NCI-H146 treated with DMSO at 0.1 percent for 48 hours (cell line): ENCODE data around the gene DNAJC18.
A peak's percentile ranks its signal among the peaks of the same experiment; 100 is the strongest.
"Not testable (repeated sequence)": the region's sequence is repeated elsewhere in the genome, so short reads cannot be mapped to it uniquely, and the experiment has no call there.

Experiments
- DNase-seq: peaks from one replicate; lab custom pipeline; 2025; ENCODE audit not compliant: unreplicated experiment; lab: John Stamatoyannopoulos, UW

DNAJC18 gene

DNA sequence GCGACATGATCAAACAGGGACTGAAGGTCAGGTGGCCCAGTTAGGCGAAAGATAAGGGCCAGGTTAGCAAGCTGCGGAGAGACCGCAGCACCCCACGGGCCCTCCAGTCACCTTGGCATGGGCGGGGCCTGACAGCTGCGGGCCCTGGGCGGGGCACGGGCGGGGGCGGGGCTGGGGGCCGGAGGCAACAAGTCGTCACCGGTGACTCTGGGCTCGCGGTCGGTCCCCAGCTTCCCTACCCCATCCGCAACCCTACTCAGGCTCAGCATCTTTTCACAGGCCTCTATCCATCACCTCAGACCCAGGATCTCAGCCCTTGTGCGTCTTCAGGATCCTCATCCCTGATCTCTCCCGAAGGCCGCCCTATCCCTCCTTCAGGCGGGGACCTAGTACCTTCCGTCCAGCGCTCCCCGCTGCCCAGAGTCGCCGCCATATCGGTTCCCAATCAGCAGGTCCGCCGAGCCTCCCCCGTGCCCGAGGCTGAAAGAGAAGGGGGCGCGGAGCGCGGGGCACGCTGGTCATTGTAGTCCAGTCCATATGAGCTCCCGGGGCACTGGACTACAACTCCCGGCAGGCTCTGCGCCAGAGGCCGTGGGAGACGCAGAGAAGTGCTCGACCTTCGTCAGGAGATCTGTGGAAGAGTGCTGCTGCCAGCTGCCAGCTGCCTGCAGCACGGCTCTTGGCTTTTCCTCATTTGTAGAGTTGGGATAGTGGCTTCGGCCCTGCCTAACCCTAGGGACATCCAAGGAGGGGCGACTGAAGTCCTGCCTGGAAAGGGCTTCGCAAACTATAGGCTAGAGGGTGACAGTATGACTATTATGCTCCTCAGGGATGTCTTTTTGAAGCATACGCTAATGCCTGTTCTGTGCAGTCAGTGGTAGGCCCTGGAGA, at the start of gene DNAJC18:
TSS of gene DNAJC18 (minus strand) at position 513 of the 891 bp plus-strand sequence. CDS start at position 433, 80 bp downstream.
- DNase-seq = peak; percentile 78

DNA sequence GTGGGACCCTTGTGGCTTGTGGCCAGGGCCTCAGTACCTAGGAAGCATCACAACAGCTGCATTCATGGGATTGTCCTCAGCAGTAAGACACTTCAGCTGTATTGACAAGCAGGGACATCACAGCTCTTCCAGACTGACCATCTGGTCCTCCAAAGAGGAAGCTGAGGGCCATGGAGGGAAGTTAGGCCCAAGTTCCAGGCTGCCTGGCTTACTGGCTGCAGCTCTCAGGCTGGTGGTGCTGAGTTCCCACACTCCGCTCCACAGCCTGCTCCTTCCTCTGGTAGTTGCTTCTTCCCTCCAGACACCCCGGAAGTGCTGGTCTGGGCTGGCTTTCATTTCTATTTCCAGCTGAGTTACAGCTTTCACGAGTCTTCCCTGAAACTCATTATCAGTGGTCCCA, 48.9 kb upstream of the DNAJC18 start:
- no peak for DNase-seq

DNA sequence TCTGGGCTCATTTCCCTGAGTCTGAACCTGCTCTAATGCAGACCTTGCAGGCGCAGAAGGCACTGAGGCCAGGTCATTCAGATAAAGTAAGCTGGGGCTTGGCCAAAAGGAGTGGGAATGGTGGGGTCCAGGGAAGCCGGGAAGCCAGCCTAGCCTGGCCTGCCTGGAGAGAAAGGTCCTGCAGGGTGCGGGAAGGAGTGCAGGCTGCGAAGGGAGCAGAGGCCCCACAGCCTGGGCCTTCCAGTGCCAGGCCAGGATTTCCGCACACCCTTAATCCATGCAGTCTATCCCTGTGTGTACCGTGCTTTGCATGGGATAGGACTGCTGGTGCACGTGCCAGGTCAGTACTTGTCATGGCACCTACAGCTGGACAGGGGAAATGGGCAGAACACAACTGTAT, 46.9 kb upstream of the DNAJC18 start:
- DNase-seq = no peak

DNA sequence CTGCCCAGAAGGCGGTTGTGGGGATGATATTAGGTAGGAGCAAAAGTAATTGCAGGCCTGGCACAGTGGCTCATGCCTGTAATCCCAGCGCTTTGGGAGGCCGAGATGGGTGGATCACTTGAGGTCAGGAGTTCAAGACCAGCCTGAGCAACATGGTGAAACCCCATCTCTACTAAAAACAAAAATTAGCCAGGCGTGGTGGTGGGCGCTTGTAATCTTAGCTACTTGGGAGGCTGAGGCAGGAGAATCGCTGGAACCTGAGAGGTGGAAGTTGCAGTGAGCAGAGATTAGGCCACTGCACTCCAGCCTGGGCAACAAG, 43.5 kb upstream of the DNAJC18 start:
- not testable (repeated sequence) for DNase-seq

DNA sequence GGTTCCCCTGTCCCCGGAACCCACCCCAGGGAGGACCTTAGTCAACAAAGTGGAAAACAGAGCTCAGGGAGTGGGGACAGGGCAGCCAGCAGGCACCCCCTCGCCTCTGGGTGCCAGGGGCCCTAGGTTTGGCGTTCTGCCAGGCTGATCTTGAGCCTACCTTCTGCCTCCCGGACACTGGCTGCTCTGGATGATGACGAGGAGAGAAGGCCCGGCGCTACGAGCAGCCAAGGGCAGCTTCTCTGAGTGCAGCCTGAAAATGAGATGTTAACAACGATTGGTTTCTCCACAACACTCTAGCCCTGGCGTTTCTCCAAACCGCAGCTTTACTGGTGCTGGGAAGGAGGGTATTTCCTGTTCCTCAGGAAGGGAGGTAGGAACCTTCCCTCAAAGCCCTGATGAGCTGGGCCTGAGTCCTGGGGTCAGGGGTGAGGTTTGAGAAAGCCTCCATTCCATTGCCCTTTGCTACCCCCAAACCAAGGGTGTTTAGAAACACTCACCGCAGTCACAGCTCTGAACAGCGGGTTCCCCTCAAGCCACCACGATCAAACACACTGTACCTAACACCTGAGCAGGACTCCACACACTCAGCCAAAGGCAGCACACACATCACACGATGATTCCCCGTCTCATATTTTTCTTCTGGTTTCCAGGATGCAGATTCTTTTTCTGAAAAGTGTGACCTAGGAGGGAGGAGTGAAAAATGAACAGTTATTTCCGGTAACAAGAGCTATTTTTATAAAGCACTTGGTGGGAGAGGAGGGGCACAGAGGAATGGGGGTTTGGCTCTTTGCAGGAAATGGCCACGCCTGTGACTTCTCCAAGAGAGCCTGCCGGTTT, 42.9 kb upstream of the DNAJC18 start, which contains the start of gene STING1:
TSS of gene STING1 (minus strand) at position 709 of the 840 bp plus-strand sequence. CDS start 1,054 bp downstream, outside the sequence.
- DNase-seq = no peak

DNA sequence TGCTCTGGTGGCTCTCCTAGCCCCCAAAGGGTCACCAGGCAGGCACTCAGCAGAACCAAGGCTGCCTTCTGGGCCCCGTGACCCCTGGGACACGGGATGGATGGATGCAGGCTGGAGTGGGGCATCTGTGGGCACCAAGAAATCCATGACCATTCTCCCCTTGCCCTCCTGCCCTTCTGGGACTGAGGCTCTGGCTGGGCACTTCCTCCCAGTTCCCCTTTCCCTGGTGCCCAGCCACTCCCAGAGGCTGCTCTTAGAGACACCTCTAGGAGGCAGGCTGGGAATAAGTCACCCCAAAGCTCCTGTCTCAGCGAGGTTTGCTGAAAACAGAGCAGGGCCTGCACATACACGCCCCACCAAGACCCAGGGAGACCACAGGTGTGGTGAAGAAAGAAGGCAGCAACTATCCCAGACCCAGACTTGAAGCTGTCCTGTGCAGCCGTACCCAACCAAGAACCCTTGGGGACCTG, 42.3 kb upstream of the DNAJC18 start:
- DNase-seq = no peak

DNA sequence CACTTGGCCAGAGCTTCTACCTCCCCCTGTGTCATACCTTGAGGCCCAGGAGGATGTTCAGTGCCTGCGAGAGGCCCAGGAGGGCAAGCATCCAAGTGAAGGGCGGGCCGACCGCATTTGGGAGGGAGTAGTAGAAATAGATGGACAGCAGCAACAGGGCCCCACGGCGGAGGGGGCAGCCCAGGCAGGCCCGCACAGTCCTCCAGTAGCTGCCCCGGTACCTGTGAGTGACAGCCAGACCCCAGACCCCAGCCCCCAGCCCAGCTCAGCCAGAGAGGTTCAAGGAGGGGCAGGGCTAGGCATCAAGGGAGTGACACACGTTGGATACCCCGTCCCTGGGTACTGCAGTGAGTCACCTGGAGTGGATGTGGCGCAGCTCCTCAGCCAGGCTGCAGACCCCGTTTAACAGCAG, 41.8 kb upstream of the DNAJC18 start:
- no peak for DNase-seq

DNA sequence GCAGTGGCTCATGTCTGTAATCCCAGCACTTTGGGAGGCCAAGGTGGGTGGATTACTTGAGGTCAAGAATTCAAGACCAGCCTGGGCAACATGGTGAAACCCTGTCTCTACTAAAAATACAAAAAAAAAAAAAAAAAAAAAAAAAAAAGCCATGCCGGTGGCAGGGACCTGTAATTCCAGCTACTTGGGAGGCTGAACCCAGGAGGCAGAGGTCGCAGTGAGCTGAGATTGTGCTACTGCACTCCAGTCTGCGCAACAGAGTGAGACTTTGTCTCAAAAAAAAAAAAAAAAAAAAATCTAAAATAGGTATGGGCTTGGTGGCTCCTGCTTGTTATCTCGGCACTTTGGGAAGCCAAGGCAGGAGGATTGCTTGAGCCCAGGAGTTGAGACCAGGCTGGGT, 40.4 kb upstream of the DNAJC18 start:
- DNase-seq = not testable (repeated sequence)

DNA sequence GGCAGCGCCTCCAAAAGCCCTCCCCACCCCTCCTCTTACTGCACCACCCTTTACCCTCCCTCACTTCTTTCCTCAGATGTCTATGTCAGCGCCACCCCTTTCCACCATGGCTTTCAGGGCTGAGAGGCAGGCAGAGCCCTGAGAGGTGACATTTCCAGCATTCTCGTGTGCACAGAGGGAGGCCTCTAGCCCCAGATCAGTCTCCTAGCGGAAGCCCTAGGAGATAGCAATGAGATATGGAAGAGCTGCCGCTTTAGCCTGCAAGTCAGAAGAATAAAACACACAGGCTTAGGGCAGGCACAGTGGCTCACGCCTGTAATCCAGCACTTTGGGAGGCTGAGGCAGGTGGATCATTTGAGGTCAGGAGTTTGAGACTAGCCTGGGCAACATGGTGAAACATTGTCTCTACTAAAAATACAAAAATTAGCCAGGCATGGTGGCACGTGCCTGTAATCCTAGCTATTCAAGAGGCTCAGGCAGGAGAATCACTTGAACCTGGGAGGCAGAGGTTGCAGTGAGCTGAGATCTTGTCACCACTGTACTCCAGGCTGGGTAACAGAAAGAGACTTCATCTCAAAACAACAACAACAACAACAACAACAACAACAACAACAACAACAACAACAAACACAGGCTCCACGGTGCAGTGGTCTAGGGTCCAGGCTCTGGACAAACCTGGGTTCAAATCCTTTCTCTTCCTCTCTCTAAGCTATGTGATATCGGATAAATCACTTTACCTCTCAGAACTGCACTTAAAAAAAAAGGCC, 39.5 kb upstream of the DNAJC18 start:
- DNase-seq = not testable (repeated sequence)

DNA sequence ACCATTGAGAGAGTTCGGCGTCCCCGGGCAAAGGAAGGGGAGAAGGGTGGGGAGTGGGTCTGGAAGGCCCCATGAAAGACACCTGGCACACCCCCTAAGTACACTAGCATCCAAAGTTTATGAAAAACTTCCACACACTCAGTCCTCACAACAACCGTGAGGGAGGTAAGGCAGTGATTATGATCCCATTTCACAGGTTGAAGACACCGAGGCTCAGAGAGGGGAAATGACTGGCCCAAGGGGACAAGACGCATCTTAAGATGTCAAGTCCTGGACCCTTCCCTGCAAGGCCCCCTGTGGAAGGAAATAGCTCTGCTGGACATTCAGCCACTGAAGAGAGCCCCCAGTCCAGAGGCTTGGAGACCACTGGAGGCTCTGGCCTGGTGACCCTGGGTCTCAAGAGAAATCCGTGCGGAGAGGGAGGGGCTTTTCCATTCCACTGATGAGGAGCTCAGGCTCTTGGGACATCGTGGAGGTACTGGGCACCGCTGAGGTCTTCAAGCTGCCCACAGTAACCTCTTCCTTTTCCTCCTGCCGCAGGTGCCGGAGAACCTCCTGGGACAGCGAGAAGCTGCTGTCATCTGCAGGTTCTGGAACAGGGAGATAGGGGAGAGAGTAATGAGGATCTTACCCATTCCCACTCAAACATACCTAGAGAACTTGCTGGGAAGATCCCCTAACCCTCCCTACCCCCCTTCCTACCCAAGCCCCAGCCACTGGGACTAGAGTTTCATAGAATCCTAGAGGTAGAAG, 36.7 kb upstream of the DNAJC18 start:
- no peak for DNase-seq

DNA sequence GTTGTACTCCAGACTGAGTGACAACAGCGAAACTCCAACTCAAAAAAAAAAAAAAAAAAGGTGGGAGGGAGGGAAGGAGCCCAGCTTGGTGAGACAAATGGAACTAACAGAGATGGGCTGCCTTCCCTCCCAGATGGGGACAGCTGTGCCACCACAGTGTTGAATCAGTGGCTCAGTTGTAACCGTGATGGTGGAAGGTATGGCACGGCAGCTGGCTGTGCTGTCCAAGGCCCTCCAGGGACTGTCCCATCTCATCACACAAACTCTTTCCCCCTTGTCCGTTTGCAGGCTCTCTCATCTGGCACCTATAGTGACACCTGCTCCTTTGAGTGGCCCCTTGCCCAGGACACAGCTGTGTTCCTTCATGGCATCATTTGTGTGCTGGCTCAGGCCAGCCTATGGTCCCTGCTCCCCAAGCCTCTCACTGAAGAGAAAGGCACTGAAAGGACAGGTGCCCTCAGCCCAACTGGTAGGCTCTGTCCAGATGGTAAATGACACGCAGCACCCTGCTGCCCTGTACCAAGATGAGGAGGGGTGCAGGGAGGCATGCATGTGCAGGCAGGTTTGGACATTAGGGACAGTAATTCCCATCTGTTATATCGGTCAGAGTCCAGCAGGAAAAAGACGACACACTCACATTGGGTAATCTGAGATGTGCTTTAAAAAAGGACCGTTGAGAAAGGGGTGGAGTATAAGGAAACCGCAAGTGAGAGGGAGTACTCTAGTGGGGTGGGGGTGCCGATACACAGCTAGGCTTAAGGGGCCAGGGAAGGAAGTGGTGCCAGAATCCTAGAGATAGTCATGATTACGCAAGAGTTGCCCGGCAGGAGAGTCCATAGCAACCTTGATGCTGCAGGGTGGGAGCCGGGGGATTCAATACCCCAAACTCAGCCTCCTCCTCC, 35.8 kb upstream of the DNAJC18 start:
- no peak for DNase-seq

DNA sequence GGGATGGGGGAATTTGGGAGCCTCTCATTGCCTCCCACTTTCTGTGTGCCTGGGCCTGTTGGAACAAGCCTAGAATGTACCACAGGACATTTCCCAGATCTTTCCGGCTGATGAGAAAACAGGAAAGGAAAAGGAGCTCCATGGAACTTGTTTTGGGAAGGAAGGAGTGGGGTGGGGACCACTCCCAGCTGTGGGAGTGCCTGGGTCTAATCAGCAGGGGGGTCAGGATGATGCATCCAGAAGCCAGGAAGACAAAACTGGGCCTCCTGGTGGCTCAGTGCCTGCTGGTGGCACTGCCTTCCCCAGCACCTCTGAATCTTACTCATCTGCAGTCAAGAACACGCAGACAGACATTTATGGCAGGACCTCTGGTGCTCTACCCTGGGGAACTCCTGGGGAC, 34.2 kb upstream of the DNAJC18 start:
- no peak for DNase-seq

DNA sequence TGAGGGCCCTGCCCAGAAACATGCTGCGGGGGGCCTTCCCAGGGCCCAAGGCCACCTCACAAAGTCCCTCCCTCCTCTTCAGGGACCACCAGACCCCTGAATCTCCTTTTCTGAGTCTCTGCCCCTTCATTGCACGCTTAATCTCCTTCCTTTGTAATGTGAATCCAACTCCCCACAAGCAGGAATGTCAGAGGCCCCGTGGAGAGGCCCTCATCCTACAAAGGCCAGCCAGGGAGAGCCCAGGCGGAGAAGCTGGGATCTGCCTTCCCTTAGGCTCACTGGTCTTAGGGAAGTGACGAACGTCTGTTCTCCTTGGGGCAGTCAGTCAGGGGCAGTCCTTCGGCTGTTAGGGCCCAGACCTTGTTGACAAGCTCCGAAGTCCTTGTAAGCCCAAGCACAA, 33.8 kb upstream of the DNAJC18 start:
- DNase-seq = no peak

DNA sequence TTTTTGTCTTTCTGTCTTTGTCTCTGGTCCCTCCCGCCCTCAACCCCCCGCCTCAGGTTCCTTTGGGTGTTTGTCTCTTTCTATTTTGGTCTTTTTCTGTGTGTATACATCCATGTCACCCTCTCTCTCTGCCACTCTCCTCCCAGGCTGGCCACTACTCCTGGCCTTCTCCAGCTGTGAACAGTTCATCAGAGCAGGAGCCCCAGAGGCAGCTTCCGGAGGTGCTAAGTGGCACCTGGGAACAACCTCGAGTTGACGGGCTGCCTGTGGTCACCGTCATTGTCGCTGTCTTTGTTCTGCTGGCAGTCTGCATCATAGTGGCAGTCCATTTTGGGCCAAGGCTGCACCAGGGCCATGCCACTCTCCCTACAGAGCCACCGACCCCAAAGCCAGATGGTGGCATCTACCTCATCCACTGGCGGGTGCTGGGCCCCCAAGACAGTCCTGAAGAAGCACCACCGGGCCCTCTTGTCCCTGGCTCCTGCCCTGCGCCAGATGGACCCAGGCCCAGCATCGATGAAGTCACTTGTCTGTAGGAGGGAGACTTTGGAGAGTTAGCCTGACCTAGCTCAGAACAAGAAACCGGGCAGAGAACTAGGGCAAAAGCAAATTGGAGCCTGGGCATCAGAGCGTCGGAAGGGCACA, 33.2 kb upstream of the DNAJC18 start:
- DNase-seq = no peak

DNA sequence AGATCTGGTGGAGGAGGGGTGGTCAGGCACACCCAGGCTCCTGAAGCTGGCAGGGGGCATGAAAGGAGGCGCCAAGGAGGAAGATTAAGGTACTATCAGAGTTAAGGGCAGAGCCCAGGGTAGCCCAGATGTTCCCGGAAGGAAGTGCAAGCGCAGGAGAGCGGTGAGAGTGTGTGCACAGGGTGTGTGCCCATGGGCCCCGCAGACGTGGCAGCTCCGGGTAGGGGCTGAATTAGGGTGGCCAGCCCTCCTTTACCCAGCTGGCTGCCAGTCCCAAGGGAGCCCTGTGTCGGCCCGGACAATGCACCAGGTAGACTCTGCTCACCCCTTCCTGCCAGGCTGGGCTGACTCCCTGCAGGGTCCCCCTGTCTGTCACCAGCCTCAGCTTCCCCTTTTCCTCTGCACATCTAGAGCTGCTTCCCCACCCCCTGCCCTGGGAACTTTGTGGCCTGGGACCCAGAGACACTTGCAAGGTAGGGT, 31.5 kb upstream of the DNAJC18 start, which contains the start of gene SMIM33:
TSS of gene SMIM33 (plus strand) at position 184 of the 480 bp plus-strand sequence. CDS start at position 302, 118 bp downstream.
- DNase-seq = no peak

DNA sequence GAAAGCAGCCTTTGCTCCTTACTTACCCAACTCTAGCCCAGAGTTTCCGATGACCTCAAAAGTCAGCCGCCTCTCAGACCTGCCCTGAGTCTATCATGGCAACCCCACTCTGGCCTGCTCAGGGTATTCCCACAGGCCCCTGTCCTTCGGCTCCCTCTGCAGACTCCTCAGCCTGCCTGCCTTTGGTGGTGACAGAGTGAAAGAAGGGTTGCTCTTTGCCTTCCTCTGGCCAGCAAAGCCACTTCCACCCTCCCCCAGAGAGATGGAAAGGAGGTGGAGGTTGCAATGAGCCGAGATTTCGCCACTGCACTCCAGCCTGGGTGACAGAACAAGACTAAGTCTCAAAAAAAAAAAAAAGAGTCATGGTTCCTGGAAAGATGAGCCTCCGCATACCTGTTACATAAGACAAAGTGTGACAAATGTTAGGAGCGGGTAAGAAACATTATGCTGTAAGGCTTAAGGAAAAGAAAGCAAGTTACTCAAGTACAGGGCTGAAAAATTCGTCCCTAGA, 29.2 kb upstream of the DNAJC18 start:
- DNase-seq = no peak

DNA sequence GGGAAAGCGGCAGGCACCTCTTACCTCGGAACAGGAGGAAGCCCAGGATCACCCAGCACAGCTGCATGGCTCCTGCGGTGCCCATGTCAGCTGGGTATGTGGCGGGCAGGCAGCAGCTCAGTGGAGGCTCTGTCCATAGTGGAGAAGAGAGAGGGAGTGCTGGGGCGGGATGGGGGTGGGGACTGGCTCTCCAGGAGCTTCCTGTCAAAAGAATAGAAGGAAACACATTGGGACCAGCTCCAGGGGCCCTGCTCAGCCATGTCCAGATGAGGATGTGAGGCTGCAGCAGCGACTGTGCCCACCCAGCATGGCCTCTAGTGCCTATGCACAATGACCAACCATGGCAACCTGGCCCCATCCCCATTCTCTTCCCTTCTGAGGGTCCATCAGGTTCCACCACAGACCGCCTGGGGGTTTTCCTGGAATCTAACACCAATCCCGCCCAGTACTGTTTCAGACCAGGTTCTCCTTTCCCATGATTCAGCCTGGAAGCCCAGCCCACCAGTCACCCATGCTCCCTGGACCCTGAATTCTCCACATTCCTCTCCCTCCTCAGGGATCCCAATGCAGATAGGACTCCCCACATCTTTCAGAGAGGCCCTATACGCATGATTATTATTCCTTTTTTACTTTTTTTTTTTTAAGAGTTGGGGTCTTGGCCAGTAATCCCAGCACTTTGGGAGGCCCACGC, 23.4 kb upstream of the DNAJC18 start, which contains the start of gene ECSCR:
TSS of gene ECSCR (minus strand) at position 158 of the 691 bp plus-strand sequence. CDS start at position 85, 73 bp downstream.
- no peak for DNase-seq

DNA sequence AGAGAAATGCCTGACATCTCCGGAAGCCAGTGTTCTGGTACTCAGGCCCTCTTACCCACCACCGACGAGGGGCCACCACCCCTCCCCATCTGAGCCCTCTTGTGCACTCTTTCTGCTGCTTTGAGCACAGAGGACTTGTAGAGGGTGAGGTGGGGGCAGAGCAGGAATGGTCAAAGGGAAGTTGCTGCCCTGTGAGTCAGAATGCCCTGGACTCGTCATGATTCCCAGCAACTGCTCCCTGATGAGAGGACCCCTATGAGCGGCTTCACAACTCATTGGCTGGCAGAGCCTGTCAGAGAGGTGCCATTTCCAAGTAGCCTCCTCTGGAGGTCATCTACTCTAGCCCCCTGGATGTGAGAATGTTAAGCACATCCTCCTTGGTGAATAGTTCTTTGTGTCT, 22.4 kb upstream of the DNAJC18 start:
- DNase-seq = no peak
